OCI-LY7 (cell line): ENCODE measurements around the gene FCHSD2.

ENCODE experiments used
- CTCF ChIP-seq: fragments of 200-600 bp; sonication (generic); conservative IDR thresholded peaks from 2 replicates; pipeline ENCODE4 v1.5.1; 2014; ENCODE audit warnings: mild to moderate bottlenecking, antibody characterized with exemption, low read length, moderate library complexity, mixed read lengths
- EZH2phosphoT487 ChIP-seq: fragments of 200-600 bp; sonication (generic); IDR thresholded peaks from 2 replicates; pipeline ENCODE4 v1.6.1; 2018; ENCODE audit warnings: low read depth, borderline replicate concordance, mild to moderate bottlenecking, mixed run types, antibody characterized with exemption, low read length, moderate library complexity, mixed read lengths

- TF ChIP-seq CTCF (no peak), EZH2phosphoT487 (no peak)
Measured at GRCh38 chr11:73106347-73106746, 35.8 kb downstream of the FCHSD2 start.
